Immature natural killer cell (primary cell): ENCODE data around the gene SDK1. TPM values are rescaled to one million over a fixed set of nuclear protein-coding genes. Genes with fewer than 3 reads are reported as not detected.

Source experiments
- DNase-seq, 3 donors: peaks; one replicate each; pipeline ENCODE4 v3.0.0; 2022; ENCODE audit warnings: mixed read lengths in 1 of 3
- H3K27ac Mint-ChIP-seq, 6 donors: one replicate each; pipeline ENCODE4 v1.8.0; 2020; ENCODE audit warnings: mixed read lengths in 6 of 6, mild to moderate bottlenecking in 5 of 6, inconsistent platforms in 4 of 6, moderate library complexity in 3 of 6
- H3K27me3 Mint-ChIP-seq, 3 donors: one replicate each; pipeline ENCODE4 v1.8.0; 2020 to 2021; ENCODE audit warnings: low read depth in 3 of 3, mild to moderate bottlenecking in 3 of 3, mixed read lengths in 3 of 3, moderate library complexity in 3 of 3, inconsistent platforms in 1 of 3
- H3K36me3 Mint-ChIP-seq, 3 donors: one replicate each; pipeline ENCODE4 v1.8.0; 2020; ENCODE audit warnings: mixed read lengths in 3 of 3, inconsistent platforms in 2 of 3, mild to moderate bottlenecking in 2 of 3
- H3K4me1 Mint-ChIP-seq, 2 donors: one replicate each; pipeline ENCODE4 v1.8.0; 2020; ENCODE audit warnings: inconsistent platforms in 2 of 2, mild to moderate bottlenecking in 2 of 2, mixed read lengths in 2 of 2, moderate library complexity in 1 of 2
- H3K4me3 Mint-ChIP-seq, 5 donors: one replicate each; pipeline ENCODE4 v1.8.0; 2020; ENCODE audit warnings: mild to moderate bottlenecking in 5 of 5, mixed read lengths in 5 of 5, inconsistent platforms in 3 of 5, moderate library complexity in 3 of 5
- H3K9me3 Mint-ChIP-seq, 6 donors: one replicate each; pipeline ENCODE4 v1.8.0; 2020; ENCODE audit warnings: mild to moderate bottlenecking in 6 of 6, mixed read lengths in 6 of 6, inconsistent platforms in 4 of 6, moderate library complexity in 3 of 6
- polyA plus RNA-seq, 3 donors: library from polyadenylated mRNA; unstranded; fragments of 300-500 nt; fragmentation: Illumina TruSeq; gene quantifications; one replicate each; pipeline ENCODE4 v1.2.3, GENCODE V29; 2021

The SDK1 gene
- polyA plus RNA-seq, 3 donors from 2014 or later = not detected

- peaks cover 5 to 14% (median 7%) of the 10 kb centered on the region in 3 donors for H3K27me3 Mint-ChIP-seq
- no peak overlapping the region for H3K27ac Mint-ChIP-seq
- no peaks in the 10 kb centered on the region for H3K9me3 Mint-ChIP-seq
- no peaks in the 10 kb centered on the region for H3K4me1 Mint-ChIP-seq
- DNase-seq = no peak
- no peaks in the 10 kb centered on the region for H3K36me3 Mint-ChIP-seq
- H3K4me3 Mint-ChIP-seq = no peak overlapping the region
Measured at GRCh38 chr7:3327655-3328054, 26.6 kb downstream of the SDK1 start.

GRCh38 chr7:3332308-3332707 is 31.3 kb downstream of the SDK1 start:
- Mint-ChIP-seq H3K27ac (no peak overlapping the region), H3K9me3 (no peaks in the 10 kb centered on the region), H3K27me3 (peaks cover 3 to 30% (median 9%) of the 10 kb centered on the region in 3 donors), H3K36me3 (no peaks in the 10 kb centered on the region), H3K4me1 (no peaks in the 10 kb centered on the region), H3K4me3 (no peak overlapping the region)
- DNase-seq = no peak

- Mint-ChIP-seq H3K27ac (no peak overlapping the region), H3K27me3 (peaks cover 13 to 27% (median 14%) of the 10 kb centered on the region in 3 donors), H3K4me3 (no peak overlapping the region), H3K36me3 (no peaks in the 10 kb centered on the region), H3K4me1 (no peaks in the 10 kb centered on the region), H3K9me3 (no peaks in the 10 kb centered on the region)
- DNase-seq = no peak
Measured at GRCh38 chr7:3333861-3334260, 32.8 kb downstream of the SDK1 start.

GRCh38 chr7:3336042-3336665 is 35.1 kb downstream of the SDK1 start:
- no peaks in the 10 kb centered on the region for H3K4me1 Mint-ChIP-seq
- no peak overlapping the region for H3K27ac Mint-ChIP-seq
- H3K36me3 Mint-ChIP-seq = no peaks in the 10 kb centered on the region
- no peak overlapping the region for H3K4me3 Mint-ChIP-seq
- peaks cover 11 to 24% (median 12%) of the 10 kb centered on the region in 3 donors for H3K27me3 Mint-ChIP-seq
- no peaks in the 10 kb centered on the region for H3K9me3 Mint-ChIP-seq
- no peak for DNase-seq

- no peaks in the 10 kb centered on the region for H3K9me3 Mint-ChIP-seq
- no peak for DNase-seq
Measured at GRCh38 chr7:3338161-3338560, 37.1 kb downstream of the SDK1 start.

GRCh38 chr7:3345699-3346481 is 44.8 kb downstream of the SDK1 start:
- H3K9me3 Mint-ChIP-seq = no peaks in the 10 kb centered on the region
- peaks cover 4 to 18% (median 4%) of the 10 kb centered on the region in 3 donors for H3K27me3 Mint-ChIP-seq
- H3K36me3 Mint-ChIP-seq = no peaks in the 10 kb centered on the region
- no peak for DNase-seq
- no peak overlapping the region for H3K27ac Mint-ChIP-seq
- H3K4me1 Mint-ChIP-seq = no peaks in the 10 kb centered on the region
- no peak overlapping the region for H3K4me3 Mint-ChIP-seq

More at GRCh38 chr7:3338161-3338560, 37.1 kb downstream of the SDK1 start:
- no peaks in the 10 kb centered on the region for H3K36me3 Mint-ChIP-seq
- no peak overlapping the region for H3K27ac Mint-ChIP-seq
- peaks cover 11 to 24% (median 12%) of the 10 kb centered on the region in 3 donors for H3K27me3 Mint-ChIP-seq
- H3K4me3 Mint-ChIP-seq = no peak overlapping the region
- H3K4me1 Mint-ChIP-seq = no peaks in the 10 kb centered on the region

- DNase-seq = no peak
- Mint-ChIP-seq H3K36me3 (no peaks in the 10 kb centered on the region), H3K4me3 (no peak overlapping the region), H3K9me3 (no peaks in the 10 kb centered on the region), H3K4me1 (no peaks in the 10 kb centered on the region), H3K27me3 (peaks cover 4 to 14% (median 4%) of the 10 kb centered on the region in 3 donors), H3K27ac (no peak overlapping the region)
Measured at GRCh38 chr7:3349126-3349525, 48.1 kb downstream of the SDK1 start.

- H3K4me3 Mint-ChIP-seq = no peak overlapping the region
- no peak overlapping the region for H3K27ac Mint-ChIP-seq
- H3K9me3 Mint-ChIP-seq = no peaks in the 10 kb centered on the region
- no peaks in the 10 kb centered on the region for H3K36me3 Mint-ChIP-seq
- no peaks in the 10 kb centered on the region for H3K4me1 Mint-ChIP-seq
- DNase-seq = no peak
- H3K27me3 Mint-ChIP-seq = peaks cover 0 to 5% (median 0%) of the 10 kb centered on the region in 3 donors
Measured at GRCh38 chr7:3356173-3356572, 55.1 kb downstream of the SDK1 start.

- Mint-ChIP-seq H3K9me3 (no peaks in the 10 kb centered on the region), H3K27me3 (peaks cover 0 to 4% (median 0%) of the 10 kb centered on the region in 3 donors), H3K27ac (no peak overlapping the region), H3K4me1 (no peaks in the 10 kb centered on the region), H3K4me3 (no peak overlapping the region), H3K36me3 (no peaks in the 10 kb centered on the region)
- DNase-seq = no peak
Measured at GRCh38 chr7:3358991-3359390, 57.9 kb downstream of the SDK1 start.

- Mint-ChIP-seq H3K9me3 (no peaks in the 10 kb centered on the region), H3K4me1 (no peaks in the 10 kb centered on the region), H3K27ac (no peak overlapping the region), H3K36me3 (no peaks in the 10 kb centered on the region), H3K27me3 (peaks cover 7 to 15% (median 9%) of the 10 kb centered on the region in 3 donors), H3K4me3 (no peak overlapping the region)
- DNase-seq = no peak
Measured at GRCh38 chr7:3367261-3367660, 66.2 kb downstream of the SDK1 start.

GRCh38 chr7:3370068-3370830 is 69.2 kb downstream of the SDK1 start:
- no peak for DNase-seq
- Mint-ChIP-seq H3K27me3 (peaks cover 3 to 10% (median 9%) of the 10 kb centered on the region in 3 donors), H3K36me3 (no peaks in the 10 kb centered on the region), H3K4me1 (no peaks in the 10 kb centered on the region), H3K4me3 (no peak overlapping the region), H3K27ac (no peak overlapping the region), H3K9me3 (no peaks in the 10 kb centered on the region)

GRCh38 chr7:3370921-3371320 is 69.9 kb downstream of the SDK1 start:
- Mint-ChIP-seq H3K27me3 (peaks cover 3 to 16% (median 9%) of the 10 kb centered on the region in 3 donors), H3K36me3 (no peaks in the 10 kb centered on the region), H3K27ac (no peak overlapping the region), H3K4me1 (no peaks in the 10 kb centered on the region), H3K9me3 (no peaks in the 10 kb centered on the region), H3K4me3 (no peak overlapping the region)
- DNase-seq = no peak

- H3K27me3 Mint-ChIP-seq = peaks cover 3 to 15% (median 10%) of the 10 kb centered on the region in 3 donors
- no peak for DNase-seq
- no peaks in the 10 kb centered on the region for H3K4me1 Mint-ChIP-seq
- no peak overlapping the region for H3K4me3 Mint-ChIP-seq
- no peaks in the 10 kb centered on the region for H3K9me3 Mint-ChIP-seq
- no peaks in the 10 kb centered on the region for H3K36me3 Mint-ChIP-seq
- H3K27ac Mint-ChIP-seq = no peak overlapping the region
Measured at GRCh38 chr7:3371601-3372000, 70.5 kb downstream of the SDK1 start.

- no peaks in the 10 kb centered on the region for H3K4me1 Mint-ChIP-seq
- H3K9me3 Mint-ChIP-seq = no peaks in the 10 kb centered on the region
- H3K27me3 Mint-ChIP-seq = peaks cover 0 to 23% (median 14%) of the 10 kb centered on the region in 3 donors
- no peaks in the 10 kb centered on the region for H3K36me3 Mint-ChIP-seq
- no peak overlapping the region for H3K27ac Mint-ChIP-seq
- no peak overlapping the region for H3K4me3 Mint-ChIP-seq
- no peak for DNase-seq
Measured at GRCh38 chr7:3374239-3374638, 73.2 kb downstream of the SDK1 start.
